ENCODE results near the gene DLG5.

Gene DLG5

DNA sequence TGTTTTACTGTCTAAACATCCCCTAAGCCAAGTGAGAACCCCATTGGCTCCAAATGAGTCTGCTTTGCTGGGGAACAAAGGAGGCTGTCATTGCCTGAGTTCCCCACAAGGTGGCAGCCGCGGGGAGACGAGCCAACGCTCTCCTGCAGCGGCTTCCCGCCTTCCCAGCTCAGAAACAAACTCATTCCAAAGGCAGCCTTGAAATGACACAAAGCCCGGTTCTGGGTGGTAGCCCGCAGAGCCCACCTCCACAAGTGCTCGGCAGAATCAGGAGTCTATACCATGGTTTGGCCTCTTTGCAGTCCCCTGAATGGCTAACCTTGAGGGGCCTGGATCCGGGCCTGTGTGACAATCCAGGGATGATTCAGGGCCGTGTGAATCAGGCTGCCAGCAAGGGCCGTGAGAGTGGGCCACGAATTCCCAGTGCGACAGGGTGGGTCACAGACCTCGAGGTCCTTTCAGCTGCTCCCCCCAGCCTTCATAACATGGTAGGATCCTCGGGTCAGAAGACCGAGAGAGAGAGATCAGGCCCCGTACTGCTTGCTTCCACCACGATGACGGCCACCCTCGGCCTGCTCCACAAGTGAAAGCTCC lies 79.7 kb downstream of the DLG5 start:
- Histone ChIP-seq H3K4me3 (ENCODE audit: low read length) (no peak overlapping the region), H3K36me3 (ENCODE audit: control insufficient read depth, insufficient read depth, low read length, severe bottlenecking) (peaks cover 33% of the 10 kb centered on the region), H3K9ac (ENCODE audit: low read length) (peak overlapping the region; percentile 76), H3K4me1 (ENCODE audit: control insufficient read depth, insufficient read depth, low read length) (peaks cover 15% of the 10 kb centered on the region), H3K9me3 (ENCODE audit: control insufficient read depth, low read length) (no peaks in the 10 kb centered on the region), H3K27me3 (replicated peaks; ENCODE audit: control insufficient read depth, insufficient read depth, low read length) (no peaks in the 10 kb centered on the region)
- peak; percentile 88 for DNase-seq (ENCODE audit: low read depth)

DNA sequence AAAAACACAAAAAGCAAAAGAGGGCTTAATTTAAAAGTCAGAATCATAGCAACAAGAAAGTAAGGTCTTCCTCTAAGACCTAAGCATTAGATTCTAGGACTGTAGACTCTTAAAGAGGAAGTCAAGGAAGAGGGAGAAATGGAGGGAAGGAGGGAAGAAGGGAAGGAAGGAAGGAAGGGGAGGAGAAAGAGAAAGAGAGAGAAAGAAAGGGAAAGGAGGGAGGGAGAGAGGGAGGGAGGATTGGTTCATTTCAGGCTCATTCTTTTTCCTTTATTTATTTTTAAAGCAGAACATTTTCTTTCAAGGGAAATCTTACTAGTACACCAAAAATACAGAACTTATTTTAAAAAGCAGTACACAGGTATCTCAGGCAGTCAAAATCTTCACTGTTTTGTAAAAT lies 81.1 kb downstream of the DLG5 start:
- Histone ChIP-seq H3K36me3 (ENCODE audit: control insufficient read depth, insufficient read depth, low read length, severe bottlenecking) (peaks cover 41% of the 10 kb centered on the region), H3K4me3 (ENCODE audit: low read length) (no peak overlapping the region), H3K9ac (ENCODE audit: low read length) (peak overlapping the region; percentile 25), H3K27me3 (replicated peaks; ENCODE audit: control insufficient read depth, insufficient read depth, low read length) (no peaks in the 10 kb centered on the region), H3K4me1 (ENCODE audit: control insufficient read depth, insufficient read depth, low read length) (peaks cover 15% of the 10 kb centered on the region), H3K9me3 (ENCODE audit: control insufficient read depth, low read length) (no peaks in the 10 kb centered on the region)
- DNase-seq (ENCODE audit: low read depth), result no peak

DNA sequence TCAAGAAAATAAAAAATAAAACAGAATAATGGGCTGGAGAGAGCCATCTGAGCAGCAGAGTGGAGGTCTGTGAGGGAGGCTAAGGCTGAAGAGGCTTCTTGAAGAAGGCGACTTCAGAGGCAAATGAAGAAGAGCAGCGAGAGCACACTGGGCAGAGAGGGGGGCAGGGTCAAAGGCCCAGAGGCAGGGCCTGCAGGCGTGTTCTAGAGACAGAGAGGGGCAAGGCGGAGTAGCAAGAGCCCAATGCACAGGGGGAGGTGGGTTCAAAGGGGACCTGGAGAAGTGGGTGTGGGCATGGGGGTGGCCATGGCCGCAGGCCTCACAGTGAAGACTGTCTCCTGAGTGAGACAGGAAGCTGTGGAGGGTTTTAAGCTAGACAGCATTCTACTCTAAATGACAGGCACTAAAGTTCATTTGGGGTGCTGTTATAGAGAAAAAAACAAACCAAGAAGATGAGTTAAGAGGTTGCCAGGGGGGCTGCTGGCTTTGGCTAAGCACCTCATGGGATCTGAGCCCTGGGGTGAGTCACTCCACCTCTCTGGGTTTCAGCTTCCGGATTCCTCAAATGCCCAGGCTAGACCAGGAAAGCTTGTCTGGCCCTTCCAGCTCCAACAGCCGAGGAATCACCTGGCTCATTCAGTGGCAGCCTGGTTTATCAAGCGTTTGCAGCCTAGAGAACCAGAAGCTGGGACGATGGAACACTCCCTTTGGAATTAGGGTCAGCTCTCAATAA lies 81.7 kb downstream of the DLG5 start:
- DNase-seq (ENCODE audit: low read depth), result peak; percentile 86
- Histone ChIP-seq H3K9me3 (ENCODE audit: control insufficient read depth, low read length) (no peaks in the 10 kb centered on the region), H3K4me3 (ENCODE audit: low read length) (no peak overlapping the region), H3K4me1 (ENCODE audit: control insufficient read depth, insufficient read depth, low read length) (peaks cover 15% of the 10 kb centered on the region), H3K9ac (ENCODE audit: low read length) (peak overlapping the region; percentile 25), H3K27me3 (replicated peaks; ENCODE audit: control insufficient read depth, insufficient read depth, low read length) (no peaks in the 10 kb centered on the region), H3K36me3 (ENCODE audit: control insufficient read depth, insufficient read depth, low read length, severe bottlenecking) (peaks cover 42% of the 10 kb centered on the region)

DNA sequence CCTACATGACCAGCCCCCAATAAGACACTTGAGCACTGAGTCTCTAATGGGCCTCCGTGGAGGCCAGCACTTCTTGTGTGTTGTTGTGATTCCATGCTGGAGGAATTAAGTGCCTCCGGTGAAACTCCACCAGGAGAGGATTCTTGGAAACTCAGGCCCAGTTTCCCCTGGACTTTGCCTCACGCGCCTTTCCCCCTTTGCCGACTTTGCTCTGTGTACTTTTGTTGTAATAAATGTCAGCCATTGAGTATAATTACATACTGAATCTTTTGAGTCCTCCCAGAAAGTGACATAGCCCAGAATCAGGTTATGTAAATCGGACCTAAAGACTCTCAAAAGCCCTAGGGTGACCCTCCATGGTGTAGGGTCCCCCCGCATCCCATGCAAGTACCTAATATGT lies 82.4 kb downstream of the DLG5 start:
- no peaks in the 10 kb centered on the region for H3K27me3 ChIP-seq (replicated peaks; ENCODE audit: control insufficient read depth, insufficient read depth, low read length)
- H3K36me3 ChIP-seq (ENCODE audit: control insufficient read depth, insufficient read depth, low read length, severe bottlenecking), result peaks cover 42% of the 10 kb centered on the region
- DNase-seq (ENCODE audit: low read depth), result no peak

DNA sequence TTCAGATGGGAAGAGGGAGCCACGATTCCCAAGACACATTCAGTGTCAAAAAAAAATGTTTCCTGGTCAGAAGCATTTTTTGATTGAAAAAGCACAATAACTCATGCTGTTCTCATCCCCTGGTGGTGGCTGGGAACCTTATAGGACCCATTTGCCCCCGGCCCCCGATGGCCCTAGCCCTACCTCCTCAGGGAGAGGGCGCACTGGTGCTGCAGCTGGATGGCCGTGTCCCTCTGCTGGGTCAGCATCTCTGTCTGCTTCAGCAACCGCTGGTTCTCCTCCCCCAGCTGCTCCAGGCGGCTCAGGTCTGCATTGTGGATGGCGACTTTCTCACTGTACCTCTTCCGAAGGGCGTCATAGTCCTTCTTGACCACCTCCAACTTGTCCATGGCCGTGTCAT lies 83.3 kb downstream of the DLG5 start:
- no peaks in the 10 kb centered on the region for H3K27me3 ChIP-seq (replicated peaks; ENCODE audit: control insufficient read depth, insufficient read depth, low read length)
- H3K9ac ChIP-seq (ENCODE audit: low read length), result no peak overlapping the region
- H3K4me3 ChIP-seq (ENCODE audit: low read length), result no peak overlapping the region
- H3K9me3 ChIP-seq (ENCODE audit: control insufficient read depth, low read length), result no peaks in the 10 kb centered on the region
- H3K36me3 ChIP-seq (ENCODE audit: control insufficient read depth, insufficient read depth, low read length, severe bottlenecking), result peaks cover 45% of the 10 kb centered on the region
- peaks cover 15% of the 10 kb centered on the region for H3K4me1 ChIP-seq (ENCODE audit: control insufficient read depth, insufficient read depth, low read length)
- DNase-seq (ENCODE audit: low read depth), result no peak

More for the DNA sequence above, 82.4 kb downstream of the DLG5 start:
- no peaks in the 10 kb centered on the region for H3K9me3 ChIP-seq (ENCODE audit: control insufficient read depth, low read length)
- peaks cover 15% of the 10 kb centered on the region for H3K4me1 ChIP-seq (ENCODE audit: control insufficient read depth, insufficient read depth, low read length)
- no peak overlapping the region for H3K9ac ChIP-seq (ENCODE audit: low read length)
- no peak overlapping the region for H3K4me3 ChIP-seq (ENCODE audit: low read length)

DNA sequence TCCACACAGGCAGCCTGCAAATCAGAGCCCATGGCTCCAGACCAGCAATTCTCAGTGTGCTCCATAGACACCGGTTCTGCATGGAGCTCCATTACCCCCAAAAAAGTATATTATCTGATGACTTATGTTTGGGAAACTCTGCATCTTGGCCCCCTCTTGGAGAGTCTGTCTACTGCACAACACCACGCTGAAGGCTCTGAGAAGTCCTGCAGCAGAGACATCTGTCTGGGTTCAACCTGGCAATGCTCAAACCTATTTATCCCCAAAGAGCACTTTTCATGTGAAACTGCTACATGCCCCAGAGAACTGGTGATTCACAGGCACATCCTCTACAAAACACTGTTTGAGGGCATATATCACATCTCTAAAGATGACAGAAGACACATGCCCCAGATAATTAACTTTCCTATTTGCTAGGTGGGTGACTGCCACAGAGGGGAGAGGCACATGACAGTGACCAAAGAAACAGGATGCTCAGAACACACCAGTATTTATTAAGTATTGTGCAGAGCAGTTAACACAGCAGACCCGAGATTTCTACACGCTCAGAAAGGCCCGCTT lies 83.8 kb downstream of the DLG5 start:
- H3K9ac ChIP-seq (ENCODE audit: low read length), result no peak overlapping the region
- H3K27me3 ChIP-seq (replicated peaks; ENCODE audit: control insufficient read depth, insufficient read depth, low read length), result no peaks in the 10 kb centered on the region
- DNase-seq (ENCODE audit: low read depth), result no peak
- H3K4me3 ChIP-seq (ENCODE audit: low read length), result no peak overlapping the region
- peaks cover 15% of the 10 kb centered on the region for H3K4me1 ChIP-seq (ENCODE audit: control insufficient read depth, insufficient read depth, low read length)
- H3K36me3 ChIP-seq (ENCODE audit: control insufficient read depth, insufficient read depth, low read length, severe bottlenecking), result peaks cover 47% of the 10 kb centered on the region
- no peaks in the 10 kb centered on the region for H3K9me3 ChIP-seq (ENCODE audit: control insufficient read depth, low read length)

DNA sequence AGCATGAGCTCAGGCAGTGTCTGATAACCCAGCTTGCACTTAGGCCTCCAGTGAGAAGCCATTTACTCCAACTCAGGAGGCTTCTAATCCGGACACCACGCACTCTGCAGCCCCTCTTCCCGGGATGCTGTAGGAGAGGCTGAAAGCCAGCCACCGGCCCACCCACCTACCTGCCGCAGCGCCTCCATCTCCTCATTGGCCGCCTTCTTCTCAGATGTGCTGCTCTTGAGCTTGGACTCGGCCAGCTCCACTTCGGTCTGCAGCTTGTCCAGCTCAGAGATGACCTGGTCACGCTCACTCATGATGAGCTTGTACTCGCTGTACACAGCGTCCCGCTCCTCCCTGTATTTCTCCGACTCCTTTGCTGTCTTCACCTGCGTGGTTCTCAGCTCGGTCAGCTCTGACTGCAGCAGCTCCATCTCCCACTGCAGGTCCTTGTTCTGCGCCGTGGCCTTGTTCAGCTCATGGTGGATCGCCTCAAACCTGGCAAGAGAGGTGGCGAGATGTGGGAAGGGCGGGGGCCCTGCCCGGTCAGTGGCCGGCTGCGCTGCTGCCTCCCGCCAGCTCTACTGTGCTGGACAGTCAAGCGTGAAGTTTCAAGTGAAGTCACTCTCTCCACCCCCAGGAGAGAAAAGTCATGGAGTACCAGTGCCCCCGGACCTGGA lies 84.7 kb downstream of the DLG5 start:
- H3K27me3 ChIP-seq (replicated peaks; ENCODE audit: control insufficient read depth, insufficient read depth, low read length), result no peaks in the 10 kb centered on the region
- no peak overlapping the region for H3K9ac ChIP-seq (ENCODE audit: low read length)
- no peaks in the 10 kb centered on the region for H3K9me3 ChIP-seq (ENCODE audit: control insufficient read depth, low read length)
- H3K4me1 ChIP-seq (ENCODE audit: control insufficient read depth, insufficient read depth, low read length), result peaks cover 8% of the 10 kb centered on the region
- no peak for DNase-seq (ENCODE audit: low read depth)
- H3K36me3 ChIP-seq (ENCODE audit: control insufficient read depth, insufficient read depth, low read length, severe bottlenecking), result peaks cover 51% of the 10 kb centered on the region
- no peak overlapping the region for H3K4me3 ChIP-seq (ENCODE audit: low read length)

DNA sequence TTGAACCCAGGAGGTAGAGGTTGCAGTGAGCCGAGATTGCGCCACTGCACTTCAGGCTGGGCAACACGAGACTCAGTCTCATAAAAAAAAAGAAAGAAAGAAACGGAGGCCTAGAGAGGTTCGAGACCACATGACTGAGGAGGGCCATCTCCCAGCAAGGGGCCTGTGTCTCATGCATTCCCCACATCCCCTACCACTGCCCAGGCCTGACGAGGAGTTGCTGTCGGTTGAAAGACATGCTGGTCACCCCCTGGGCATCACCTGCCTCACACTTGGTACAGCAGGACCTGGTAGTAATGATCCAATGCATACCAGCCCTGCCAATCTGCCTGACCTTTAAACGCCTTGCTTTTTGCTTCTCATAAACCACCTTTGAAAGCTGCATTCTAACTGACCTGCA lies 85.9 kb downstream of the DLG5 start:
- Histone ChIP-seq H3K4me1 (ENCODE audit: control insufficient read depth, insufficient read depth, low read length) (peaks cover 10% of the 10 kb centered on the region), H3K27me3 (replicated peaks; ENCODE audit: control insufficient read depth, insufficient read depth, low read length) (no peaks in the 10 kb centered on the region), H3K9ac (ENCODE audit: low read length) (no peak overlapping the region), H3K4me3 (ENCODE audit: low read length) (no peak overlapping the region), H3K36me3 (ENCODE audit: control insufficient read depth, insufficient read depth, low read length, severe bottlenecking) (peaks cover 56% of the 10 kb centered on the region), H3K9me3 (ENCODE audit: control insufficient read depth, low read length) (no peaks in the 10 kb centered on the region)
- no peak for DNase-seq (ENCODE audit: low read depth)

DNA sequence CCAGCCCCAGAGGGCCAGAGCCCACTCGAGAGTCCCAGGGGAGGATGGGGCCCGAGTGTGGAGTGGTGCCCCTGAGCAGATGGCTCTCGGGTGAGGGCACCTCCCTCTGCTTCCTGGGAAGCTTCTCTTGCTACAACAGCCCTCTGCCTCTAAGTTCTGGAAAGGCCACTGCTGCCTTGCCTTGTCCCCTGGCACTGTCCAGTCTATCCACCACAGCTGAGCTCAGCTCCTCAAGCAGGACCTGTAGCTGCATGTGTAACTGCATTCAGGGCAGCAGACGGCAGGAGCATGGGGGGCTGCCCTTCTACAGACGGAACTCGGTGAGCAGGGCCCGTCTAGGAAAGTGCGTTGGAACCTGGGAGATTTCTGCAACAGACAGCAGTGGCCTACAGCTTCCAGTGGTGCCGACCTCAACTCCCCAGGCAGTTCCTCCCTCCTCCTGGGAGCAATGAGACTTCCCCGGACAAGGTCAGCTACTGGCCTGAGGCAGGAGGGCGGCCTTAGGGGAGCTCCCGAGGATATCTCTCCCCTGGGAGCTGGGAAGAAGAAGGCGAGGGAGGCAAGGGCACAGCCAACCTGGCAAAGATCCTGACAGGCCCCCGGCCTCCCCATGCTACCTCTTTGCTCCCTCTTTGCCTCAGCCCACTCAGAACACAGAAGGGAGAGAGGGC lies 88.5 kb downstream of the DLG5 start:
- H3K9ac ChIP-seq (ENCODE audit: low read length), result no peak overlapping the region
- H3K9me3 ChIP-seq (ENCODE audit: control insufficient read depth, low read length), result no peaks in the 10 kb centered on the region
- peaks cover 71% of the 10 kb centered on the region for H3K36me3 ChIP-seq (ENCODE audit: control insufficient read depth, insufficient read depth, low read length, severe bottlenecking)
- H3K27me3 ChIP-seq (replicated peaks; ENCODE audit: control insufficient read depth, insufficient read depth, low read length), result no peaks in the 10 kb centered on the region
- H3K4me3 ChIP-seq (ENCODE audit: low read length), result no peak overlapping the region
- DNase-seq (ENCODE audit: low read depth), result no peak
- peaks cover 4% of the 10 kb centered on the region for H3K4me1 ChIP-seq (ENCODE audit: control insufficient read depth, insufficient read depth, low read length)

DNA sequence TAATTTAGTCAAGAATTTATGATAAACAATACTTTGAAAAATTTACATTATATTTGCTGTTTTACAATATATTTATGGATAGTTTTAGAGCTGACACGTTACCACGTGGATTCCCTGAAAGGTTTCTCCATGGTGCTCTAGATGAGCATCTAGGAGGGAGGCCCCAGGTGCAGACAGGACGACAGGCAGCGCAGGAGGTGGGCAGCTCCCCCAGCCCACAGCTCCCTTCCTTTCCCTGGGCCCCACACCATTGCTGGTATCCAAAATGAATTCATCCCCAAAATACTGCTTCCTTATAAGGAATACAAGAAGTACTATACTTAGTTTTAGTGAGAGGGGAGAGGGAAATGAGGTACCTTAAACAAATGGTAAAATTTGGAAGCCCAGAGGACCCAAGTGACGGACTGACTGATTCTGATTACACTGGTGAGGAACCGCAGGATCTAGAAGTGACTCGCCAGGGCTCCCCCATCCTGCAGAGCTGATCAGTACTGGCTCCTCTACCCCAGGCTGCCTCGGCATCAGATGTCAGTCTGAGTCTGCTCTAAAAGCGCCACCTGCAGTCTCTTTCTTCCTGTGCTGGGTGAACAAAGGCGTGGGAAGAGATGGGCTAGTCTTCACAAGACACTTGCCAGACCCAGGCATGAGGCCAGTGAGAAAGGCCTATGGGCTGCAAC lies 89.2 kb downstream of the DLG5 start:
- H3K36me3 ChIP-seq (ENCODE audit: control insufficient read depth, insufficient read depth, low read length, severe bottlenecking), result peaks cover 72% of the 10 kb centered on the region
- H3K27me3 ChIP-seq (replicated peaks; ENCODE audit: control insufficient read depth, insufficient read depth, low read length), result no peaks in the 10 kb centered on the region
- H3K4me3 ChIP-seq (ENCODE audit: low read length), result no peak overlapping the region
- H3K9ac ChIP-seq (ENCODE audit: low read length), result no peak overlapping the region
- peak; percentile 11 for DNase-seq (ENCODE audit: low read depth)
- H3K4me1 ChIP-seq (ENCODE audit: control insufficient read depth, insufficient read depth, low read length), result peaks cover 4% of the 10 kb centered on the region
- H3K9me3 ChIP-seq (ENCODE audit: control insufficient read depth, low read length), result no peaks in the 10 kb centered on the region

All from adipocyte (in vitro differentiated cells).